H1 (cell line): Measurements from ENCODE around the gene HS3ST6. TPM values are rescaled to one million over a fixed set of nuclear protein-coding genes. Genes with fewer than 3 reads are reported as not detected.
"Not testable (repeated sequence)": the region's sequence is repeated elsewhere in the genome, so short reads cannot be mapped to it uniquely, and the experiment has no call there.

Experiments used
- CTCF ChIA-PET: fragments of 300-600 bp; sonication (Branson Sonifier 250); formaldehyde crosslinking; loops from one replicate; lab custom pipeline; 2021; ENCODE audit not compliant: partially characterized antibody; lab: Charles Lee
- POLR2A ChIA-PET: fragments of 300-600 bp; sonication (Branson Sonifier 250); formaldehyde crosslinking; loops from one replicate; lab custom pipeline; 2021; ENCODE audit warnings: inconsistent platforms; ENCODE audit not compliant: partially characterized antibody; lab: Charles Lee
- DNase-seq, 2 experiments: peaks; one replicate each; pipeline versions ENCODE4 v3.0.0 to v3.0.0-alpha.2; 2010 to 2022; ENCODE audit warnings: low spot score in 2 of 2, low read depth in 1 of 2, mixed read lengths in 1 of 2
- FAIRE-seq: peaks from 2 replicates; lab custom pipeline; 2011; peaks lifted over from hg19 to GRCh38; lab: Jason Lieb, UNC
- H2AFZ ChIP-seq: 2 replicates; pipeline ENCODE4 v1.8.1; 2012; ENCODE audit warnings: low read length, inconsistent platforms
- H2AK5ac ChIP-seq: 2 replicates; pipeline ENCODE4 v1.6.1; 2013; ENCODE audit warnings: low read depth, low read length
- H2BK120ac ChIP-seq: replicated peaks from 2 replicates; pipeline ENCODE3; 2013; ENCODE audit warnings: low read depth, low read length, inconsistent platforms
- H2BK12ac ChIP-seq: 2 replicates; pipeline ENCODE4 v1.6.1; 2013; ENCODE audit warnings: low read depth, low read length
- H2BK15ac ChIP-seq: 2 replicates; pipeline ENCODE4 v1.6.1; 2013; ENCODE audit warnings: low read length
- H2BK20ac ChIP-seq: 2 replicates; pipeline ENCODE4 v1.6.1; 2013; ENCODE audit warnings: low read length
- H2BK5ac ChIP-seq: 2 replicates; pipeline ENCODE4 v1.6.1; 2013; ENCODE audit warnings: low read depth, low read length
- H3K14ac ChIP-seq: 2 replicates; pipeline ENCODE4 v1.6.1; 2013; ENCODE audit warnings: inconsistent platforms; ENCODE audit not compliant: insufficient read length
- H3K18ac ChIP-seq: 2 replicates; pipeline ENCODE4 v1.6.1; 2013; ENCODE audit warnings: low read length; ENCODE audit errors: extremely low read depth
- H3K23ac ChIP-seq: 2 replicates; pipeline ENCODE4 v1.6.1; 2013; ENCODE audit warnings: inconsistent platforms; ENCODE audit not compliant: insufficient read length
- H3K23me2 ChIP-seq: 2 replicates; pipeline ENCODE4 v1.6.1; 2013; ENCODE audit warnings: low read depth, low read length
- H3K27ac ChIP-seq: 2 replicates; pipeline ENCODE4 v1.6.1; 2011; ENCODE audit warnings: low read depth, low read length, inconsistent platforms
- H3K27me3 ChIP-seq, 4 experiments: replicated peaks in 1 of 4; 1 replicate in 1 of 4; 2 replicates in 3 of 4; pipeline versions ENCODE4 v1.6.1 to v1.8.1; 2011 to 2013; ENCODE audit warnings: low read length in 3 of 4, mild to moderate bottlenecking in 3 of 4, inconsistent platforms in 2 of 4, mixed read lengths in 2 of 4, moderate library complexity in 1 of 4; ENCODE audit not compliant: control insufficient read depth in 3 of 4, insufficient read depth in 3 of 4; ENCODE audit errors: extremely low read depth in 1 of 4
- H3K36me3 ChIP-seq, 4 experiments: 2 replicates each; pipeline versions ENCODE4 v1.6.1 to v1.8.1; 2011 to 2013; ENCODE audit warnings: mild to moderate bottlenecking in 4 of 4, low read length in 3 of 4, moderate library complexity in 2 of 4, control low read depth in 1 of 4, inconsistent platforms in 1 of 4; ENCODE audit not compliant: insufficient read depth in 4 of 4, control insufficient read depth in 2 of 4
- H3K4ac ChIP-seq: replicated peaks from 2 replicates; pipeline ENCODE3; 2013; ENCODE audit warnings: low read length, low read depth, mixed read lengths, inconsistent platforms; ENCODE audit not compliant: insufficient read length
- H3K4me1 ChIP-seq, 4 experiments: replicated peaks in 1 of 4; 1 replicate in 1 of 4; 2 replicates in 3 of 4; pipeline versions ENCODE4 v1.6.1 to v1.8.1; 2011 to 2013; ENCODE audit warnings: low read length in 3 of 4, inconsistent platforms in 2 of 4, mixed read lengths in 1 of 4; ENCODE audit not compliant: insufficient read depth in 4 of 4, control insufficient read depth in 3 of 4
- H3K4me2 ChIP-seq, 2 experiments: 2 replicates each; pipeline versions ENCODE4 v1.6.1 to v1.8.1; 2011 to 2013; ENCODE audit warnings: low read depth in 2 of 2, low read length in 2 of 2, control low read depth in 1 of 2, inconsistent platforms in 1 of 2, mild to moderate bottlenecking in 1 of 2; ENCODE audit not compliant: insufficient read depth in 1 of 2
- H3K4me3 ChIP-seq, 4 experiments: fragments of 200-600, 300-600 bp in 1 of 4; sonication (generic), shearing (Covaris generic), sonication (Bioruptor Twin) in 1 of 4; 2 replicates each; pipeline versions ENCODE4 v1.5.1 to v1.8.1; 2011 to 2016; ENCODE audit warnings: low read length in 4 of 4, low read depth in 3 of 4, control low read depth in 2 of 4, inconsistent platforms in 2 of 4, mild to moderate bottlenecking in 2 of 4, mixed read lengths in 1 of 4, moderate library complexity in 1 of 4; ENCODE audit not compliant: insufficient read depth in 2 of 4; ENCODE audit errors: extremely low read depth in 1 of 4
- H3K56ac ChIP-seq: replicated peaks from 2 replicates; pipeline ENCODE3; 2013; ENCODE audit warnings: low read depth, mild to moderate bottlenecking, mixed read lengths, low read length, inconsistent platforms; ENCODE audit not compliant: insufficient read length
- H3K79me1 ChIP-seq: 2 replicates; pipeline ENCODE4 v1.6.1; 2013; ENCODE audit warnings: low read depth, low read length, control low read depth
- H3K79me2 ChIP-seq, 2 experiments: 2 replicates each; pipeline versions ENCODE4 v1.6.1 to v1.8.1; 2012 to 2013; ENCODE audit warnings: low read length in 2 of 2, mild to moderate bottlenecking in 2 of 2, inconsistent platforms in 1 of 2; ENCODE audit not compliant: insufficient read depth in 2 of 2, control insufficient read depth in 1 of 2
- H3K9ac ChIP-seq, 4 experiments: replicated peaks in 1 of 4; 1 replicate in 1 of 4; 2 replicates in 3 of 4; pipeline versions ENCODE4 v1.6.1 to v1.8.1; 2011 to 2013; ENCODE audit warnings: low read depth in 3 of 4, low read length in 3 of 4, control low read depth in 2 of 4, mild to moderate bottlenecking in 2 of 4, moderate library complexity in 2 of 4, inconsistent platforms in 1 of 4; ENCODE audit errors: extremely low read depth in 1 of 4
- H3K9me3 ChIP-seq, 2 experiments: 2 replicates each; pipeline versions ENCODE4 v1.6.1 to v1.8.1; 2012 to 2013; ENCODE audit warnings: mild to moderate bottlenecking in 2 of 2, moderate library complexity in 2 of 2, control low read depth in 1 of 2, inconsistent platforms in 1 of 2, low read depth in 1 of 2, low read length in 1 of 2, mixed read lengths in 1 of 2; ENCODE audit not compliant: insufficient read depth in 2 of 2
- H4K20me1 ChIP-seq, 2 experiments: replicated peaks in 1 of 2; 2 replicates each; pipeline versions ENCODE3 to v1.8.1; 2011 to 2013; ENCODE audit warnings: inconsistent platforms in 2 of 2, low read length in 2 of 2, mild to moderate bottlenecking in 1 of 2; ENCODE audit not compliant: insufficient read depth in 2 of 2, control insufficient read depth in 1 of 2
- H4K5ac ChIP-seq: 2 replicates; pipeline ENCODE4 v1.6.1; 2013; ENCODE audit warnings: low read length, low read depth, mixed read lengths, inconsistent platforms; ENCODE audit not compliant: insufficient read length
- H4K8ac ChIP-seq: 2 replicates; pipeline ENCODE4 v1.8.0; 2013; ENCODE audit warnings: mild to moderate bottlenecking, moderate library complexity, low read length, inconsistent platforms; ENCODE audit not compliant: insufficient read depth; ENCODE audit errors: extremely low read depth
- H4K91ac ChIP-seq: replicated peaks from 2 replicates; pipeline ENCODE3; 2013; ENCODE audit warnings: low read length, mixed read lengths, inconsistent platforms; ENCODE audit not compliant: insufficient read length
- WGBS, 2 experiments: shearing (Covaris generic) in 1 of 2; methylation state at CpG; one replicate each; pipeline versions ENCODE4 v1.1.6 to v1.1.7; 2013 to 2015; ENCODE audit warnings: low lambda C conversion rate in 2 of 2, mixed read lengths in 2 of 2, inconsistent platforms in 1 of 2, low coverage in 1 of 2, missing lambda C conversion rate in 1 of 2; ENCODE audit not compliant: insufficient replicate concordance in 2 of 2, insufficient coverage in 1 of 2, insufficient read length in 1 of 2; ENCODE audit errors: extremely low coverage in 1 of 2, missing lambda C conversion rate in 1 of 2; 5-methylcytosine and 5-hydroxymethylcytosine counted together
- polyA plus RNA-seq, 7 experiments: library from polyadenylated mRNA; depleted of rRNA in 3 of 7; stranded (reverse) in 5 of 7; unstranded in 2 of 7; fragments of >200 nt in 5 of 7; fragments of 200-250 nt in 2 of 7; gene quantifications; 1 replicate in 5 of 7; 2 replicates in 1 of 7; 4 replicates in 1 of 7; pipeline versions ENCODE4 v1.2.1 to v1.2.3, GENCODE V29; 2011 to 2013; ENCODE audit warnings: missing spikeins in 2 of 7, mixed read lengths in 2 of 7
- total RNA-seq: library from RNA; stranded (reverse); fragmentation: NEBNext Ultra II Directional; extraction: Animal tissue kit (Norgen Biotek cat#: 25700); gene quantifications from 2 replicates; pipeline ENCODE4 v1.2.1, GENCODE V29; 2021

HS3ST6 gene
- total and polyA plus RNA-seq, 2 of the 8 experiments (the other 6 are each of a cell fraction or from before 2014, with no cell fraction given): 0.36 to 0.39 TPM

DNA sequence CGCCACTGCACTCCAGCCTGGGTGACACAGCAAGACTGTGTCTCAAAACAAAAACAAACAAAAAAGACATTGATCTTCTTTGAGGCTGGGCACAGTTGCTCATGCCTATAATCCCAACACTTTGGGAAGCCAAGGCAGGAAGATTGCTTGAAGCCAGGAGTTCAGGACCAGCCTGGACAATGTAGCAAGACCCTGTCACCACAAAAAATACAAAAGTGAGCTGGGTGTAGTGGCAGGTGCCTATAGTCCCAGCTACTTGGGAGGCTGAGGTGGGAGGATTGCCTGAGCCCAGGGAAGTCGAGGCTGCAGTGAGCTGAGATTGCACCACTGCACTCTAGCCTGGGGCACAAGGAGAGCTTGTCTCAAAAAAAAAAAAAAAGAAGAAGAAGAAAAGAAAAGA, 20.5 kb downstream of the HS3ST6 start:
- H3K36me3 ChIP-seq, H2BK20ac ChIP-seq, H3K79me2 ChIP-seq, H3K9ac ChIP-seq, H3K56ac ChIP-seq, H2AK5ac ChIP-seq, H4K8ac ChIP-seq, H2BK15ac ChIP-seq, H3K23me2 ChIP-seq, DNase-seq, H4K5ac ChIP-seq, H2AFZ ChIP-seq, H3K27ac ChIP-seq, H4K91ac ChIP-seq, H3K23ac ChIP-seq, H3K14ac ChIP-seq, FAIRE-seq, H2BK12ac ChIP-seq, H2BK120ac ChIP-seq, H3K4me1 ChIP-seq, H3K79me1 ChIP-seq, H3K4me3 ChIP-seq, H3K4ac ChIP-seq, H2BK5ac ChIP-seq, H3K4me2 ChIP-seq, H4K20me1 ChIP-seq, H3K18ac ChIP-seq, H3K9me3 ChIP-seq, H3K27me3 ChIP-seq: not testable (repeated sequence)
- POLR2A ChIA-PET: interaction anchor here (1.1 to 1.3 kb wide), 2 partner anchors 26 to 67 kb away, joined by 3 read pairs; partner anchors contain the start of gene RPS2
- CTCF ChIA-PET: interaction anchor here (0.9 to 1.0 kb wide), 2 partner anchors 9 to 13 kb away, joined by 3 read pairs; no protein-coding TSS in a partner anchor
- WGBS, 2 experiments: 94% methylated on average over 2 of the region's 2 CpGs; no CpG with 5 or more reads in 1 of the 2 experiments
